GM18858 (cell line): ENCODE results near the gene XRN1.
"Not testable (repeated sequence)": the region's sequence is repeated elsewhere in the genome, so short reads cannot be mapped to it uniquely, and the experiment has no call there.

Experiments used
- ATAC-seq: cut with Tn5 transposase; IDR thresholded peaks from one replicate; pipeline ENCODE4 v1.9.1; 2021; ENCODE audit not compliant: unreplicated experiment

XRN1 gene, protein sequence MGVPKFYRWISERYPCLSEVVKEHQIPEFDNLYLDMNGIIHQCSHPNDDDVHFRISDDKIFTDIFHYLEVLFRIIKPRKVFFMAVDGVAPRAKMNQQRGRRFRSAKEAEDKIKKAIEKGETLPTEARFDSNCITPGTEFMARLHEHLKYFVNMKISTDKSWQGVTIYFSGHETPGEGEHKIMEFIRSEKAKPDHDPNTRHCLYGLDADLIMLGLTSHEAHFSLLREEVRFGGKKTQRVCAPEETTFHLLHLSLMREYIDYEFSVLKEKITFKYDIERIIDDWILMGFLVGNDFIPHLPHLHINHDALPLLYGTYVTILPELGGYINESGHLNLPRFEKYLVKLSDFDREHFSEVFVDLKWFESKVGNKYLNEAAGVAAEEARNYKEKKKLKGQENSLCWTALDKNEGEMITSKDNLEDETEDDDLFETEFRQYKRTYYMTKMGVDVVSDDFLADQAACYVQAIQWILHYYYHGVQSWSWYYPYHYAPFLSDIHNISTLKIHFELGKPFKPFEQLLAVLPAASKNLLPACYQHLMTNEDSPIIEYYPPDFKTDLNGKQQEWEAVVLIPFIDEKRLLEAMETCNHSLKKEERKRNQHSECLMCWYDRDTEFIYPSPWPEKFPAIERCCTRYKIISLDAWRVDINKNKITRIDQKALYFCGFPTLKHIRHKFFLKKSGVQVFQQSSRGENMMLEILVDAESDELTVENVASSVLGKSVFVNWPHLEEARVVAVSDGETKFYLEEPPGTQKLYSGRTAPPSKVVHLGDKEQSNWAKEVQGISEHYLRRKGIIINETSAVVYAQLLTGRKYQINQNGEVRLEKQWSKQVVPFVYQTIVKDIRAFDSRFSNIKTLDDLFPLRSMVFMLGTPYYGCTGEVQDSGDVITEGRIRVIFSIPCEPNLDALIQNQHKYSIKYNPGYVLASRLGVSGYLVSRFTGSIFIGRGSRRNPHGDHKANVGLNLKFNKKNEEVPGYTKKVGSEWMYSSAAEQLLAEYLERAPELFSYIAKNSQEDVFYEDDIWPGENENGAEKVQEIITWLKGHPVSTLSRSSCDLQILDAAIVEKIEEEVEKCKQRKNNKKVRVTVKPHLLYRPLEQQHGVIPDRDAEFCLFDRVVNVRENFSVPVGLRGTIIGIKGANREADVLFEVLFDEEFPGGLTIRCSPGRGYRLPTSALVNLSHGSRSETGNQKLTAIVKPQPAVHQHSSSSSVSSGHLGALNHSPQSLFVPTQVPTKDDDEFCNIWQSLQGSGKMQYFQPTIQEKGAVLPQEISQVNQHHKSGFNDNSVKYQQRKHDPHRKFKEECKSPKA (N-terminal part only)

DNA sequence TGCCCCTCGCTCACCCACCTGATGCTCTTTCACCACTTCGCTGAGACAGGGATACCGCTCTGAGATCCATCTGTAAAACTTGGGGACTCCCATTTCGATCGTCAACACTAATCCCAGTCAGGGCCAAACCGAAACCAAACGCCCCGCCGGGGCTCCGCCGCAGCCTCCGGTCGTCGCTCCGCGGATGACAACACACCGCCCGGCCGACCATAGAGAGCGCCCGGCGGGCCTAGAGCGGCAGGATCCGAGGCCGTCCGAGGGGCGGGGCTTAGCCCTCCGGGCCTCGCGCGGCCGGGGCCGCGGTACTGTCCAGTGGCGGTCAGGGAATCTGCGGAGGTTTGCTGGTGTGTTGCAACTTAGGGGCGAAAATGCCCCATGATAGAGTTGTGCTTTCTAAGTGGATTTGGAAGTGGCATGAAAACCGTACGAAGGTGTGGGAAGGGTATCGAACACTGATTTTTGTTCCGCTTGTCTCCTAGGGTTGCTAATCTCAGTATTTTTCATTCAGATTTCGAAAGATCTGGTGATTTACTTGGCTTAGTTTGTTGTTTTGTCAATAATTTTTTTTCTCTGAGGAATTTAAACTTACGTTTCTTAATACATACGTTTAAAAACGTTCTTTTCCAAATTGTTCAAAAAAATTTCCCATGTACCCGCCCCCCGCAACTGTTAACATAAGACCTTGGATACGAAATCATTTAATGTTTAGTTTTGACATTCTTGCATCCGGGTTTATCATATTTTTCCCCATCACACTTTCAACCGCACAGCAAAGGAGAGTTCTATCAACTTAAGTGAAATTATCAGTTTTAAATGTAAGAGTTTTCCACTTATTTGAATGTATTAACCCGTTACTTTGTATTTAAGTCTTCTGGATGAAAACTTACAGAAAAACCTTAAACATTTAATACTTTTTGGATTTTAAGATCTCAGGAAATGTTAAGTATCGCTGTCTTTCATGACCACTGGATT is at the start of gene XRN1:
XRN1 (minus strand) TSS at position 186 of the 972 bp plus-strand sequence; CDS start at position 93, 93 bp downstream.
- ATAC-seq, result peak; percentile 58

DNA sequence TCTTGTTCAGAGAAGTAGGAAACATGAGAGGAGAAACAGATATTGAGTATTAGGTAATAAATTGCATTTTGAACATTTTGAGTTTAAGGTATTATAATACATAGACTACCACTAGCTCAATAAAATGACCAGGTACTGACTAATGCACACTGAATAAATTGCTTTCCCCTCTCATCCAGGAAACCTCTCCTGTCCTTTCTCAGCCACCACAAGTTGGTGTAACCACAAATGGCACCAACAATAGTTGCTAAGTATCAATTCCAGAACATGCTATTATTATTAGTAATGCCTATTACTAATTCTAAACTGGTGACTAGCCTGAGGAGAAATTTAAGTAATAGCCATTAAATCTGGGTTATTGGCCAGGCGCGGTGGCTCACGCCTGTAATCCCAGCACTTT is 47.3 kb upstream of the XRN1 start:
- no peak for ATAC-seq

DNA sequence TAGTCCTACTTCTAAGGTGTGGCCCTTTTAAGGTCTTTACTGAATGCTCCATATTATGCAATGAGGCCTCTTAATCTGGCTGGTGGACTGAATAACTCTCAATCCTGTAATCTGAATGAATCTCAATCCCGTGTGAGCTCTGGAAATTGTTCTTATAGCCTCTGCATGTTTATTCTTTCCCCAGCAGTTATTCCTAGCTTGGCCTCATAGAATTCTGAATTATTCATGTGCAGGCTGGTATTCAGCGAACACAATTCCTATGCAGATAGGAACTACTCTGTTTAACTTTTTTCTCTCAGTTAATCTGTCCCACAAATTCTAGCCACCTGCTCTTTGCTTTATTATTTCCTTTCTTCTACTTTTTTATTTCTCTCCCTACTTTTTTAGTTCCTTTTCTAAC is 44.3 kb upstream of the XRN1 start:
- no peak for ATAC-seq

DNA sequence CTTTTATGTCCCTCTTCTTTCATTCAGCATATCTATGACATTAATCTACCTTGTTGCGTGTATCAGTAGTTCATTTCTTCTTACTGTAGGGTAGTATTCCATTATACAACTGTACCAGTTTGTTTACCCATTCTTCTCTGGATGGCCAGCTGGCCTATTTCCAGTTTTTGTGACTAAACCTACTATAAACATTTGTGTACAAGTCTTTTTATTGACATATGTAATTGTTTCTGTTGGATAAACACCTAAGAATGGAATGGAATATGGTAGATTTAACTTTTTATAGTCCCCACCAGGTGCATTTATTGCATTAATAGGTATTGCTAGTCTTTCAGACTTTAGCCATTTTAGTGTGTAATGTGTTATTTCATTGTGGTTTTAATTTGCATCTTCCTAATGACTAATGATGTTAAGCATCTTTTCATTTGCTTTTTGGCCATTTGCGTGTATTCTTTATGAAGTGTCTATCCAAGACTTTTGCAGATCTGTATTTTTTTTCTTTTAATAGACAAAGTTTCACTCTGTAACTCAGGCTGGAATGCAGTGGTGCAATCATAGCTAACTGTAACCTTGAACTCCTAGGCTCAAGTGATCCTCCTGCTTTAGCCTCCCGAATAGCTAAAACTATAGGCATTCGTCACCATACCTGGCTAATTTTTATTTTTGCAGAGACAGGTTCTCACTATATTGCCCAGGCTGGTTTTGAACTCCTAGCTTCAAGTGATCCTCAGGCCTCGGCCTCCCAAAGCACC is 41.9 kb upstream of the XRN1 start:
- no peak for ATAC-seq

DNA sequence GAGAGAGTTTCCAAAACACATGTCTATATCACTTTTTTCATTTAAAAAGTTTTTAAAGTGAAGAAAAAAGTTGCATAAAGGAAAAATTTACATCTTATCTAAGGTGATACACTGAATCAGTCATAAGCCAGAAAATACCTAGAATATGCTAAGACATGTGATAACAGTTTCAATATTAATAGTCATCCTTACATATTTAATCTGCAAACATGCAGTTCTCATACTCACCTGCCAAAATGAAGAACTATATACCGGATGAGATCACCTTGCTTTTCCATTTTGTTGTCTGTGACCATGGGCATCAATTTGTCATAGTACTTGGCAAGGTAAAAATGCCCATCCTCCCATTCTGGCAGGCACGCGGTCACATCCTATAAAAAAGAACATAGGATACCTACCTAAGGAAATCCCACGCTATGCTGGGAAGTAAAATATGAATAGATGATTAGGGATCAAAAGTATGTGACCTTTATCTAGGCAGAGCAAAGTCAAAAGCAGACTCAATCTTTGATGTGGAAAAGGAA is 37.1 kb upstream of the XRN1 start:
- no peak for ATAC-seq

DNA sequence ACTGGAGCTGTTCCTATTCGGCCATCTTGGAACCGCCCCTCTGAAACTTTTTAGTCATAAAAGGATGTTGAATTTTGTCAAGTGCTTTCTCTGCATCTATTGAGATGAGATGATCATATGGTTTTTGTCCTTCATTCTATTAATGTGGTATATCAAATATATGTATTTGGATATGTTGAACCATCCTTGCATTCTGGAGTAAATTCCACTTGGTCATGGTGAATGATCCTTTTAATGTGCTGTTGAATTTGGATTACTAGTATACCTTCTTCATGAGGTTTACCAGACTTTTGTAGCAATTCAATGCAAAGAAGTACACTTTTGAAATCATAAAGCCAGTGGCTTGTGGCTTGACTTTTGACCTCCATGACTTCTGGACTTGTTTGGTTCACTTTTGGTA is 33.4 kb upstream of the XRN1 start:
- no peak for ATAC-seq

DNA sequence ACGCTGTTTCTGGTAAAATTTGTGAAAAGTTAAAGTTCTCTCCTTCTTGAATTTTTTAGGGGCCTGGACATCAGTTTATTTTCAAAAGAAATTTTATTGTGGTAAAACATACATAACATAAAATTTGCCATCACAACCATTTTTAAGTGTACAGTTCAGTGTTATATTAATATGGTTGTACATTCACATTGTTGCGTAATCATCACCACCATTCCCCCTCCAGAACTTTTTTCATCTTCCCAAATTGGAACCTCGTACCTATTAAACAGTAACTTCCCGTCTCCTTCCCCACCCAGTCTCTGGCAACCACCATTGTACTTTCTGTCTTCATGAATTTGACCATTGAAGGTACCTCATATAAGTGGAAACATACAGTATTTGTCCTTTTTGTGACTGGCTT is 23.0 kb upstream of the XRN1 start:
- ATAC-seq, result no peak

DNA sequence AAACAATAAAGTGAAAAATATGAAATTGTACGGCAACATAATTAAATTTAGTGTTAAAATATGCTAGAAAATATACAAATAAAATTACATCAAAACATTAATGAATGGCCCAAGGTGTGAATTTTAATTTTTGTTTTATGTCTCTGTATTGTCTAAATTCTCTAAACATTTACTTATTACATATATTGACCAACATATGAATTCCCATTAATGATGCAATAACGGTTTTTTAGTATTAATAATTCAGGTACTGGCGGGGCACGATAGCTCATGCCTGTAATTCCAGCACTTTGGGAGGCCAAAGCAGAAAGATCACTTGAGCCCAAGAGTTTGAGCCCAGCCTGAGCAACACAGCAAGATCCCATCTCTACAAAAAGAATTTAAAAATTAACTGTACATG is 20.6 kb upstream of the XRN1 start:
- ATAC-seq, result no peak

DNA sequence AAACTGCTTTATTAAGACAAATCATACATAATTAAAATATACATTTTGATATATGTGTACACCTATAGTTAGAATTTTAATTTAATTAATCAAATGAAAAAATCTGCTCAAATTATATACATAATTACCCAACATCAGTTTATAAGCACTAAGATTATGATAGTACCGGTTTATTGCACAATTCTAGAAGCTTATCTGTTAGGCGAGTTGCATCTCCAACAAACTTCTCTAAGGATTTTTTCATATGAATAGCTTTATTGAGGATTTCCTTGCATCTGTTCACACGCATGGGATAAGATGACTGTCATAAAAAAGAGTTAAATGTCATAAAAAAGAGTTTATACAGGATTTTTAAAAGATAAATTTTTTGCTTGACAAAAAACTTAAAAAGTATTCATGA is 19.9 kb upstream of the XRN1 start:
- ATAC-seq, result no peak

DNA sequence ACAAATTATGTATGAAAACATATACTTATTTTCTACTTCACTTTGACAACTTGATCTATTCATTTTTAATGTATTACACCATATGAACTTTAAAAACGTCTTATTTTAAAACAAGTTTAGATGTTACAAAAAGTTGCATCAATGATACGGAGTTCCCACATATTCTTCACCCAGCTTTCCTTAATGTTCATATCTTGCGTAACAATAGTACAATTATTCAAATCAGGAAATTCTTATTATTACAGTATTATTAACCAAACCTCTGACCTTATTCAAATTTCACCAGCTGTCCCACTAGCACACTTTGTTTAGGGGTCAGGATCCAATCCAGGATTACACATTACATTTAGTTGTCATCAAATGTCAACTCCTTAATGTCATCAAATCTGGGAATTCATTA is 12.9 kb upstream of the XRN1 start:
- ATAC-seq, result no peak

DNA sequence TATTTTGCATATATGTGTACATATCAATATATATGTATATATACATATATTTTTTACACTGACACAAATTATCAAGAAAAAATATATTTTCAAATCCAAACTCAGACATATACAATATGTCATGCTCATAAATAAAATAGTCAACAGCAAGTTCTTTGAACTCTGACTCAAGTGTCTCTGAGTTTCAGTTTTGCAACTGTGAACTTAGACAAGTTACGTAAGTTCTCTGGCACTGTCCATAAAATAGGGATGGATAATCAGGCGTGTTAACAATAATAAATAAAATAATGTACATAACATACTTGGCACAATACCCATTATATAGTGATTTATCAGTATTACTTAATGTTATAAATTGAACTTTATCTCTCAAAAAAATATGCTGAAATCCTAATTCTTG is 12.1 kb upstream of the XRN1 start:
- no peak for ATAC-seq

DNA sequence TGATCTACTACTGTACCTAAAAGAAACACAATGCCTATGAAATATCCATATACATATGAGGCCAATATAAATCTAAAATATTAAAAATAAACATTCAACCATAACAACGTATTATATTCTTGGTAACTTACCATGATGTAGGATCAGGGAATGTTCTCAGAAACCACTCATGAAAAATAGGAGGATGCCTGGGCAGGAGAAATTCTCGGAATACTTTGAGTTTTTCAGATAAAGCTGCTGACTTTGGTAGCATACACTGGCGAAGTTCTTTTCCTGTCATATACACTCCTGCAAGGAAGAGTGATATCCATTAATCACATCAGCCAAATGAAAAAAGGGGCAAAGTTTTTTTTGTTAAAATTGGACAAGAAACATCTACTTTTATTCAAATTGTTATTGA is 11.3 kb upstream of the XRN1 start:
- no peak for ATAC-seq

DNA sequence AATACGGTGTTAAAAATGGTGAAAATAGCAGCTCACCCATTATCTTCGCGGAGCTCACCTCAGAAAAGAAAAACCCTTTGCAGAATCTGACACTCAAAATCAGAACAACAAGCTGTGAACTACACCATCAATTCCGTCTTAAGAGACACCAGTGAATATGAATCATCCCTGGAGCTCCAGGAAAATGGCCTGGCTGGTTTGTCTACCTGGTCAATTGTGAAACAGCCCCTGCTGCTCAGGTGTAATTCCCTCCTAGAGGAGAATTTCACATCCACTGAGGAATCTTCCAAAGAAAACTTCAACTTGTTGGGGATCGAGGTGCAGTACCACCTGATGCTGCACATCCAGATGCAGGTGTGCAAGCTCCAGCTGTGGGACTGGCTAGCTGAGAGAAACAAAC is 3.0 kb upstream of the XRN1 start:
- no peak for ATAC-seq

DNA sequence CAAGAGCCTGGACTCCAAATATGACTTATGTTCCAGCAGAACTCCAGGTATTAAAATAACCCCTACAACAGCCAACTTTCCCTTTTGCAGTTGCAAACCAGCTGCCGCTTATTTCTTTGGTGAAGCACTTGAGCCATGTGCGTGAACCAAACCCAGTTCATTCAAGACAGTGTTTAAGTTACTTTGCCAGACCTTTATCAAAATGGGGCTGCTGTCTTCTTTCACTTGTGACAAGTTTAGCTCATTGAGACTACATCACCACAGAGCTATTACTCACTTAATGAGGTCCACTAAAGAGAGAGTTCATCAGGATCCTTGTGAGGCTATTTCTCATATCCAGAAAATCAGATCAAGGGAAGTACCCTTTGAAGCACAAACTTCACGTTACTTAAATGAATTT is 2.4 kb upstream of the XRN1 start:
- ATAC-seq, result no peak

DNA sequence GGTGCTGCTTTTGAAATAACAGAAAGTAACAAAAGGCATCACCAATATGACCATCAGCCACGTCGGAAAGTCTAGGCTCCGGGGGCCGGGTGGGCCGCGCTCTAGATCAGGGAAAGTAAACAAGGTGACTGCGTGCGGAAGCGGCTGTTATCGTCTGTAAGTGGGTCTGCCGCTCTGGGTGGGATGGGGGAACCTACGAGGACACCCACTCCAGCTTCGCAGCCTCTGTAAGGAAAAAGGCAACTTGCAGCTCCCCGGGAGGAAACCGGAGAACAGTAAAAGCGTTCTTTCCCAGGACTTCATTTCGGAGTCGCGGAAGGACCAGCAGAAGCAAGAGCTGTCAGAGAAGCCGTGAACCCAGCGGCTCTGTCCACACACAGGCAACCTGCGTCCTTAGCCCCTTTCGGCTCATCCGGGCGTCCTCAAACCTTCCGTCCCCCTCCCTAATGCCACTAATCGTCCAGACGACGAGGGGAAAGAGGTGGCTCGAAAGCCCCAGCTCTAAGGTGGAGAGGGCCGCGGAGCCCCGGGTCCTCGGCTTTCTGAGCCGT is 461 bp downstream of the XRN1 start:
- peak; percentile 1 for ATAC-seq

DNA sequence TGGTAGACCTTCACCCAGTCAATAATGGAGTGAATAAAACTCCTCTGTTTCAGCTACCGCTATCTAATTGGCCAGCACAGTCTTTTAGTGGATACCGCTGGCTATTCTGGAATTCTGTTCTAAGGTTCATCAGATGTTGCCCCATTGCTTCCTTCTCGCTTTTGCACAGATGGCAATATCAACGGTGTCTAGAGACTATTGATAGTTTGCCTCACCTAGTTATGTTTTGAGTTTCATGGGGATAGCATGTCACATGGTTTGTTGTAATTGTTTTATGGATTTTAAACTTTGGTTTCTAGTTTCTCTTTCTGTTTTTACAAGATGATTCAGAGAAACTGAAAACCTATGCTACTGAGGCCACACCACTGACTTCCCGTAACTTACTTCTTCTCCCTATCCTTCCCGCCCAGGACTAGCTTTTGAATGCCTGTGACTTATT is 2.0 kb downstream of the XRN1 start:
- peak; percentile 54 for ATAC-seq

DNA sequence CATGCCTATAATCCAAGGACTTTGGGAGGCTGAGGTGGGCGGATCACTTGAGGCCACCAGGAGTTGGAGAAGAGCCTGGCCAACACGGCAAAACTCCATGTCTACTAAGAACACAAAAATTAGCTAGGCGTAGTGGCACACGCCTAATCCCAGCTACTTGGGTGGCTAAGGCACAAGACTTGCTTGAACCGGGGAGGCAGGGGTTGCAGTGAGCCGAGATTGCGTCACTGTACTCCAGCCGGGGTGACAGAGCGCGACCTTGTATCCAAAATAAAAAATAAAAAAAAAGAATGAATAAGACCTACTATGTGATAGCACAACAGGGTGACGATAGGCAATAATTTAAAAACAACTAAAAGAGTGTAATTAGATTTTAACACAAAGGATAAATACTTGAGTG is 3.5 kb downstream of the XRN1 start:
- ATAC-seq, result no peak

DNA sequence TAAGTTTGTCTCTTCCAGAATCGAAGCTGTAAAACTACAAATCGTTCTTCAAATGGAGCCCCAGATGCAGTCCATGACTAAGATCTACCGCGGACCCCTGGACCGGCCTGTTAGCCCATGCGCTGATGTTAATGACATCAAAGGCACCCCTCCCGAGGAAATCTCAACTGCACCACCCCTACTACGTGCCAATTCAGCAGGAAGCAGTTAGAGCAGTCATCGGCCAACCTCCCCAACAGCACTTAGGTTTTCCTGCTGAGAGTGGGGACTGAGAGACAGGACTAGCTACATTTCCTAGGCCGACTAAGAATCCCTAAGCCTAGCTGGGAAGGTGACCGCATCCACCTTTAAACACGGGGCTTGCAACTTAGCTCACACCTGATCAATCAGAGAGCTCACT is 4.8 kb downstream of the XRN1 start:
- ATAC-seq, result not testable (repeated sequence)
